HG03039 (cell line): ENCODE results near the gene KCNMB2.
"Not testable (repeated sequence)": the region's sequence is repeated elsewhere in the genome, so short reads cannot be mapped to it uniquely, and the experiment has no call there.

Experiments used
- ATAC-seq: cut with Tn5 transposase; IDR thresholded peaks from one replicate; pipeline ENCODE4 v1.9.1; 2021; ENCODE audit warnings: mild to moderate bottlenecking, moderate library complexity; ENCODE audit not compliant: unreplicated experiment

The KCNMB2 gene

DNA sequence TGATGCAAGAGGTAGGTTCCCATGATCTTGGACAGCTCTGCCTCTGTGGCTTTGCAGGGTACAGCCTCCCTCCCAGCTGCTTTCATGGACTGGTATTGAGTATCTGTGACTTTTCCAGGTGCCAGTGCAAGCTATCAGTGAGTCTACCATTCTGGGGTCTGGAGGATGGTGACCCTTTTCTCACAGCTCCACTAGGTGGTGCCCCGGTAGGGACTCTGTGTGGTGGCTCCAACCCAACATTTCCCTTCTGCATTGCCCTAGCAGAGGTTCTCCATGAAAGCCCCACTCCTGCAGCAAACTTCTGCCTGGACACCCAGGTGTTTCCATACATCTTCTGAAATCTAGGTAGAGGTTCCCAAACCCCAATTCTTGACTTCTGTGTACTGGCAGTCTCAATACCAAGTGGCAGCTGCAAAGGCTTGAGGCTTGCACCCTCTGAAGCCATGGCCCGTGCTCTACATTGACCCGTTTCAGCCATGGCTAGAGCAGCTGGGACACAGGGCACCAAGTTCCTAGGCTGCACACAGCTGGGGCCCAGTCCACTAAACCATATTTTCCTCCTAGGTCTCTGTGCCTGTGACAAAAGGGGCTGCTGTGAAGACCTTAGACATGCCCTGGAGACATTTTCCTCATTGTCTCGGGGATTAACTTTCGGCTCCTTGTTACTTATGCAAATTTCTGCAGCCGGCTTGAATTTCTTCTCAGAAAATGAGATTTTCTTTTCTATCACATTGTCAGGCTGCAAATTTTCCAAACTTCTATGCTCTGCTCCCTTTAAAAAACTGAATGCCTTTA lies 209.8 kb downstream of the KCNMB2 start:
- not testable (repeated sequence) for ATAC-seq

GRCh38 chr3:178748874-178749273 lies 212.6 kb downstream of the KCNMB2 start:
- ATAC-seq, result no peak

GRCh38 chr3:178749471-178749870 lies 213.2 kb downstream of the KCNMB2 start:
- ATAC-seq, result no peak

DNA sequence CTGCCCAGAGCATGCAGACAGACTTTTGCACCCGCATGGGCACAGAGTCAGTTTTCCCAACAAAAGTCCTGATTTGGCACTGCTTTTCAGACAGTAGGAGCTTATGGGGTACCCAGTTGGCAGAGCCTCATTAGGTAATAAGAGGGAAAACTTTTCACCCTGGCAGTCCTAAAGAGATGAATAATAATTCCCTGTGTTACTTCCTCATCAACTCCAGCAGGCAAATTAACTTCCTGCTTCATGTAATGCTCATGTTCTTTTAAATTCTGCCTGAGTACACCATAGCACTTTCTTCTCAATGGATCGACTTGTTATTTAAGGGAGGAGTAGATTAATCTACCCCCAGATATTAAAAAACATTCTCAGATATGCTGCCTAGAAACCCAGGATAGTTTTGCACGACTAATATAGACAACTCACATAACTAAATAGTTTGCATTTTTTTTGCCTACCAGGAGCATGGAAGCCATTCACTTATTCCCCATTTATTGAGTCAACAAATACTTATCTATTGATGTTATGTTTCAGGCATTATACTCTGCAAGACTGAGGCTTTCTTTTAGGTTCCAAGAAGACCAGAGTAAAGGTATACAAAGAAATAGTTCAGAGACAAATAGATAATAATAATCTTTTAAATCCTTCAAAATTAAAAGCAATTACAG lies 214.5 kb downstream of the KCNMB2 start:
- no peak for ATAC-seq

- no peak for ATAC-seq
Measured at GRCh38 chr3:178752843-178753242, 216.6 kb downstream of the KCNMB2 start.

GRCh38 chr3:178754852-178755510 lies 218.7 kb downstream of the KCNMB2 start:
- ATAC-seq, result no peak

DNA sequence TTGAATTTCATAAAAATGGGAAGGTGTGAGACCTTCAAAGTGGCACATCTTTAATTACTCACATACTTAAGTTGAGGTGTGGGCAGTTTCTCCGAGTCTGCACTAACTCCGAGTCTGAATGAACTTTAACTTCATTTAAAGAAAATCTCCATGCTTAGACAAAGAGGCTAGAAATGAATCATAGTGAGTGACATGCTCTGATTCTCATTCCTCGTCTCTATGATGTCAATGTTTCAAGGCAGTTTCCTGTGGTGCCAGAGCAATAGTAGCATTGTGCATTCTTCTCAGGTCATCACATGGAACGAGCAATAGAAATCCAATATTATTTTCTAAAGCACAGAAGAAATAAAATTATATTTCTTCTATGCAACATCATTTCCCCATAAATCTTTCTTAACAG lies 224.8 kb downstream of the KCNMB2 start:
- ATAC-seq, result no peak

- no peak for ATAC-seq
Measured at GRCh38 chr3:178761461-178761860, 225.2 kb downstream of the KCNMB2 start.

GRCh38 chr3:178762385-178762784 lies 226.1 kb downstream of the KCNMB2 start:
- no peak for ATAC-seq

DNA sequence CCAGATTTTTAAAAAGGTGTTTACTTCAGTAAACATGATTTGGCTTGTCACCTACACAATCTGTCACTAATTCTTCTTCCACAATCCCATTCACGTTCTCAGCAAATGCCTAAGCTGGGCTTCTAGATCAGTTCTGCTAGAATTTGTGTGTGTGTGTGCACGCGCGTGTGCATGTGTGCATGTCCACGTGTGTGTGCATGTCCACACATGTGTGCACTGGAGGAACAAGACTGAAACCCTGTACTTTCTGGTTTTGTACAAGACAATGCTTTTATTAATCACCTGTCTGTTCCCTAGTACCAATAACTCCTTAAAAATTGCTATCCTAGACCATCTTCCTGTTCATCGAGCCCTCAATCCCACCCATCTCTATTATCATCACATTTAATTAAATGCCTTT lies 229.2 kb downstream of the KCNMB2 start:
- ATAC-seq, result no peak

DNA sequence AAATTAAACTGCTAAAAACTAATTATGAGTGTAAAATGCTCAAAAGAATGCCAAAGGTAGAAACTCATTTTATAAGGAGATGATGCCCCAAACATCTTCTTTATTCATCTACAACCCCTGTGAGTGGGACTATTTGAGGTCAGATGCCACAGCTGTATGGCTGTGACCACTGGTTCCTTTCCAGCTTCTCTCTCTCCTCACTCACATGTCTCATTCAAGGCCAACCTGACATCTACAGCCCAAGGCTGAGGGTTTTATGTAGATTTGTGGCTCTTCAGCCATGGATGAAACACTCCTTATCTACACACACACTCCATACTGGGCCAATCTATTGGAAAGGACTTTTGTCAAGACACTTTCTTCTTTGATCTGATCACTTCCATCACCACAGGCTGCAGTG lies 231.3 kb downstream of the KCNMB2 start:
- ATAC-seq, result no peak

DNA sequence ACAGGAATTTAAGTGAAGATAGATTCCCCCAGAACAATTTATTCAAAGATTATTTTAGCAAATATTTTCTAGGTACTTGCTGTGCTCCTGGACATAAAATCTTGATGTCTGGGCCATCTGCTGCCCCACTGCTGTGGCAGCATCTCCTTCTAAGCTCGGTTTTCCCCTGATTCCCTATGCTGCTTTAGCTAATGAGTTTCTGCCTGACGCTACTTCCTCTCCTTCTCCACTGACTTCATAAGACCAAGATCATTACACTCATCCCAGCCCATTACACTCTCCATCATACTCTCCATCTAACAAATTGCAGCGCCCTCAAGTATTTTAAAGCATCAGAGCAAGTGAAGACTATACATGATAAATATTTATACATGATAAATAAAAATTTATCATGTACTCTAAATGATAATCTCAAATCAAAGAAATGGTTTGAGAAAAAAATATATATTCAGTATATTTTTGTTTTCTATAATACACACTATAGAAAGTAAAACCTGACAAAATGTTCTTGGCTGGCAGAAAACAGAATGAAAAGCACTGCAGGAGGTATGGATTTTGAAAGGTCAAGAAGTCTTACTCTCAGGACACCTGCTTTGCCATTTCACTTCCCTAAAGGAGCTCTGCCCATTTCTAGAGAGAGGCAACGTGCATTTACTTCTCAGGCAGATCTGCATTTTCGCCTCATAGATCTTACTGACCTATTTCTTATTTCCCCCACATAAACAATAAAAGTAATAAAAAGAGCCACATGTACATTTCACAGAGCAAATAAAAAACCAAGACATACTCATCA lies 232.0 kb downstream of the KCNMB2 start:
- ATAC-seq, result no peak

- ATAC-seq, result no peak
Measured at GRCh38 chr3:178771511-178771910, 235.3 kb downstream of the KCNMB2 start.

DNA sequence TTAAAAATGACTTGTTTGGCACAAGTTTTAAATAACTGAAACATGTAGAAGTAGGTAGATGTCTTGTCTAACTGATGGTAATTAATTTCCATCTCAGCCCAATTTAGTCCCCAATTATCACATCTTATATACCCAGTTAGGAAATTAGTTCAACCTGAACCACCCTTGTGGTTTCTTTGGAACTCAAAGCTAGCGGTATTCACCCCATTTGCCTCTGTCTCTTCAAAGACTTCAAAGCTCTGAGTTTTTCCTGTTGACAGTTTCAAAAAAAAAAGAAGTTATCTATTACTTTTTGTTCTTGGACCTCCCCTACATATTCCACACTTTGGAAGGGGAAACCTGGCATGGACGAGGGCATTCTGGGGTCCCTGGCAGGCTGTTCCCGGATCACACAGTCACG lies 236.5 kb downstream of the KCNMB2 start:
- no peak for ATAC-seq

DNA sequence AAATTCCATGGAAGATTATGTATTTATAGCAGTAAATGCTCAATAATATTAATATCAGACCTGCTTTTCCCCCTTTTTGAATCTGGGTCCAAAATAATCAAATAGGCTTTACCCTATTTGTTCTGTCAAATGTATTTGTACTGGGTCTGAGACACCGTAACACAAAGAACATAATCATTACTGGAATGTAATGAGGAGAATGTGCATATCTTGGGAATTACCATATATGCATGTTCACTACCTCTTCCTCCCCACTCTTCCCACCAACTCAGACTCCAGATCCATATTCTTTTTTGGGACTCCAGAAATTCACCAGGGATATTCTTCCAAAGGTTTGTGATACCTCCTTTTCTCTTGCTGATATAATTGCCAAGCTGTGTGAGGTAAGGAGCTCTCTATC lies 237.1 kb downstream of the KCNMB2 start:
- ATAC-seq, result no peak

GRCh38 chr3:178777718-178778411 lies 241.6 kb downstream of the KCNMB2 start:
- peak; percentile 90 for ATAC-seq

DNA sequence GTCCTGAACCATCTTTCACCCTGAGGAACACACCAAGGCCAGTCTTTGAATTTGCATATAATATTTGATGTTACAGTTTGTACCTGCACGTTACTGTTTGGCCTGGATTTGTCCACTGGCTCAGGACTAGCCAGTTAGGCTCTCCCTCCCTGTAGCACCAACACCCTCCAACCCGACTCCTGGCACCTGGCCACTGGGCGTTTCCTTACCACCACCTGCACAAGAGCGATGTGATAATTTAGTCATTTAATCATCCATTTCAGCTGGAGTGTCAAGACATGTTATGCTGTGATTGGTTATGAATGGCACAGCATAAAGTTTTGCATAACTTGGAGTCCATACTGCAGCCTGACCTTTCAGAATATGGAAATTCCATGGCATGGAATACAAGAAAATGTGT lies 242.4 kb downstream of the KCNMB2 start:
- no peak for ATAC-seq

DNA sequence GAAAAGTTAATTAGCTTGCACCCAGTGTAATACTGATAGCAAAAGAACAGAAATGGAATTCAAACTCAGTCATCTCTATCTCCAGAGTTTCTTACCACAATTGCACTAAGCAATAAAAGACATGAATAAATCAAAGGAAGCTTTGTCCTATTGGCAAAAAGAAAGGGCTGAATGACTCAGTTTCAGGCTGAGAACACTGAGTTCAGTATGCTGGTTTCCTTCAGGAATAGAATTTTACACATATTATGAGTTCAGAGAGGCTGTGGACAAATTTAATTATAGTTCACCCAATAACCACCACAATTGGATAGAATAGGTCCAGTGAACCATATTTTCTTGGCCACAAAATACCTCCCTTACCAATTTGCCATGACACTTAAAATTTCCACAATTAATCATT lies 249.7 kb downstream of the KCNMB2 start:
- no peak for ATAC-seq

DNA sequence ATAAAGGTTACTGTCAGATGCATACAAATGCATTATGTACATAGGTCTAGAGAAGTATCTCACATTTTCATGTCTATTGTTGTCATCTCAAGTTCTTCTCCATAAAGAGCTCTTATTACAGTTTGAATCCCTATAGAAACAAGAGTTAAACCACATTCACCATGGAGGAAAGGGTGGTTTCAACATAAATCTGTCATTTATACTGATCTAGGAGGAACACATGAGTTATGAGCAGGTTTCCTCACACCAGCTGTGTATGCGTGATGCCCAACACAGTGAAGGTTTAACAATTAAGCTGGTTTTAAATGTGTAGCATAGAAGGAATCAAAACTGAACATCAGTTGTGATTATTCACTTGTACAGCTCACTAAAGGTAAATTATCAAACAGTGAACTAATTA lies 251.7 kb downstream of the KCNMB2 start:
- ATAC-seq, result no peak

GRCh38 chr3:178794711-178795110 lies 258.5 kb downstream of the KCNMB2 start:
- no peak for ATAC-seq

GRCh38 chr3:178795349-178795748 lies 259.1 kb downstream of the KCNMB2 start:
- no peak for ATAC-seq
